Measurements from ENCODE around the gene ABHD15. TPM values are rescaled to one million over a fixed set of nuclear protein-coding genes. Genes with fewer than 3 reads are reported as not detected.

ABHD15 gene
- total RNA-seq, 1 experiment from 2014 or later: 12.9 TPM

DNA sequence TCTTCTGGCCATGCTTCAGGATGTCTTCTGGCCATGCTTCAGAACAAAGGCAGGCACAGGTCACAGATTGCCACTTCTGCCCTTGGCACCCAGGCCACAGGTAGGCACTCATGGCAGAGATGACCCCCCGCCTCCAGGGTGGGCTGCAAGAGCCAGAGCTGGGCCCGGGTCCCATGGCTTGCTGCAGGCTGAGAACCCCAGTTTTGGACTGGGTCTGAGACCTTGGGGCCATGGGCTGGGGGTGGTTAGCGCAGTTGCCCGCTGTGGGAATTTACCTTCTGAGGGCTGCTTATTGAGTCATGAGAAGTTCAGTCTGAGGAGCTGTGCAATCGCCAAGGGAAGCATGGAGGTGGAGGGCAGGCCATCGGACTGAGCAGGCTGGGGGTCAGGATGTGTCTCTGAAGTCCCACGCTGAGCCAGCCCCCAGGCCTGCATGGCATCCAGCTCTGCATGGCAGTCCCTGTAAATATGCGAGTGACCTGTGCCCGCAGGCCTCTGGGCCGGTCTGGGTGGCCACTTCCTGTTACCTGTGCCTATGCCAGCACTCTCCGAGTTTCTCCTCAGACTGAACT, 27.8 kb upstream of the ABHD15 start:
- Histone ChIP-seq H2AFZ (peak overlapping the region; percentile 77), H3K4me3 (peak overlapping the region; percentile 72), H3K9me3 (ENCODE audit: insufficient read depth, low read depth) (no peaks in the 10 kb centered on the region), H3K4me1 (replicated peaks; ENCODE audit: insufficient read depth) (peaks cover 36% of the 10 kb centered on the region), H3F3A (ENCODE audit: insufficient read depth, low read depth) (peaks cover 30% of the 10 kb centered on the region), H4K20me1 (ENCODE audit: insufficient read depth) (no peaks in the 10 kb centered on the region; the same call in none of the 2 replicates), H3K79me2 (ENCODE audit: low read depth) (peaks cover 37% of the 10 kb centered on the region), H3K27me3 (ENCODE audit: insufficient read depth, low read depth) (no peaks in the 10 kb centered on the region), H3K36me3 (ENCODE audit: low read depth) (no peaks in the 10 kb centered on the region), H3K9me2 (ENCODE audit: insufficient read depth) (no peaks in the 10 kb centered on the region), H3K27ac (peak overlapping the region; percentile 52), H3K4me2 (peak overlapping the region; percentile 91)
- TF ChIP-seq, protein P1, sequence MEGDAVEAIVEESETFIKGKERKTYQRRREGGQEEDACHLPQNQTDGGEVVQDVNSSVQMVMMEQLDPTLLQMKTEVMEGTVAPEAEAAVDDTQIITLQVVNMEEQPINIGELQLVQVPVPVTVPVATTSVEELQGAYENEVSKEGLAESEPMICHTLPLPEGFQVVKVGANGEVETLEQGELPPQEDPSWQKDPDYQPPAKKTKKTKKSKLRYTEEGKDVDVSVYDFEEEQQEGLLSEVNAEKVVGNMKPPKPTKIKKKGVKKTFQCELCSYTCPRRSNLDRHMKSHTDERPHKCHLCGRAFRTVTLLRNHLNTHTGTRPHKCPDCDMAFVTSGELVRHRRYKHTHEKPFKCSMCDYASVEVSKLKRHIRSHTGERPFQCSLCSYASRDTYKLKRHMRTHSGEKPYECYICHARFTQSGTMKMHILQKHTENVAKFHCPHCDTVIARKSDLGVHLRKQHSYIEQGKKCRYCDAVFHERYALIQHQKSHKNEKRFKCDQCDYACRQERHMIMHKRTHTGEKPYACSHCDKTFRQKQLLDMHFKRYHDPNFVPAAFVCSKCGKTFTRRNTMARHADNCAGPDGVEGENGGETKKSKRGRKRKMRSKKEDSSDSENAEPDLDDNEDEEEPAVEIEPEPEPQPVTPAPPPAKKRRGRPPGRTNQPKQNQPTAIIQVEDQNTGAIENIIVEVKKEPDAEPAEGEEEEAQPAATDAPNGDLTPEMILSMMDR (conservative IDR thresholded peaks at IDR 0.05): no peak
- TF ChIP-seq EZH2 (IDR thresholded peaks at IDR 0.05; ENCODE audit: low read depth): no peak
- CTCF ChIA-PET: interaction anchor here (0.8 kb wide), 1 partner anchor 31 kb away, joined by 3 read pairs; no protein-coding TSS in a partner anchor
- intact Hi-C loops (cut with micrococcal nuclease; ENCODE audit: unreplicated experiment): loop anchor here (1.0 to 5.0 kb wide), 2 partner anchors 45 to 193 kb away; no protein-coding TSS in a partner anchor
- POLR2A ChIA-PET (ENCODE audit: unreplicated experiment): interaction anchor here (0.6 to 1.0 kb wide), 2 partner anchors 25 to 30 kb away, joined by 3 to 4 read pairs; no protein-coding TSS in a partner anchor
- no peak for DNase-seq
- BruUV-seq (replicated peaks): no TSS peak

DNA sequence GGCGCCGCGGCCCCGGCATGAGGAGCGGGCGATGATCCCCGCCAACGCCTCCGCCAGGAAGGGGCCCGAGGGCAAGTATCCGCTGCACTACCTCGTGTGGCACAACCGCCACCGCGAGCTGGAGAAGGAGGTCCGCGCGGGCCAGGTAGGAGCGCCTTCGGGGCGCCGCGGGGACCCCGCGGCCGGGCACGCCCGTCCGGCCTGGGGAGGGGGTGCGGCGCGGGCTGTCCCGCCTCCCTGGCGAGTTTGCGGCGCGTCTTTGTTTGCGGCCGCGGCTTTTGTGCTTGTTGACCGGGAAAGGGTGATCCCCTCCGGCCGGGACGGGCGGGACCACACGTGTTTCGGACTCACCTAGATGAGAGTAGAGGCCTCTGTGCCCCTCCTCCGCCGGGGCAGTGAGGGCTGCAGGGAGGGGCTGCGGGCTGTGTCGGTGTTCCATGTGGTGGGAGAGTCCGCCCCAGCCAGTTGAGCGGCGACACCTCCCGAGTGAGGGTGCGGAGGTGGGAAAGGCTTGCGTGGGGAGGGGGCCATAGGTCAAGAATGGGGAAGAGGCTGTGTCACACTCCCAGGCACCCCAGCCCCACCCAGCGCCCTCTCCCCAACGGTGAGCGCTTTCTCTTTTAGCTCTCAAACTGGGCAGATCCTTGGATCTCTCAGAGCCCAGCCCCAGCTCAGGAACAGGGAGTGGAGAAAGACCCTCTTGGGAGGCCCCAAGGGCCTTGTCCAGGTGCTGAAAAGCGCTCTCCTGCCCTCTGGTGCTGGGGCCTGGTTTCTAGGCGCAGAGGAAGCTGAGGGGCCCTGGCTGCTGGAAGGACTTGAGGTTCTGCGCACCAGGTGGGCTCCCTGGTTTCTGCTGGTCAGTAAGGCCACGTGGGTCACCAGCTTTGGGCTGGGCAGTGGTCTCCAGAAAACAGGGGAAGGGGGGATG, 27.0 kb upstream of the ABHD15 start:
- intact Hi-C loops (cut with micrococcal nuclease; ENCODE audit: unreplicated experiment): loop anchor here (1.0 to 5.0 kb wide), 2 partner anchors 45 to 193 kb away; no protein-coding TSS in a partner anchor
- Histone ChIP-seq H3K79me2 (ENCODE audit: low read depth) (peaks cover 38% of the 10 kb centered on the region), H3K27me3 (ENCODE audit: insufficient read depth, low read depth) (no peaks in the 10 kb centered on the region), H3K9me3 (ENCODE audit: insufficient read depth, low read depth) (no peaks in the 10 kb centered on the region), H3K4me1 (replicated peaks; ENCODE audit: insufficient read depth) (peaks cover 36% of the 10 kb centered on the region), H2AFZ (peak overlapping the region; percentile 77), H3K27ac (peak overlapping the region; percentile 52), H3K36me3 (ENCODE audit: low read depth) (no peaks in the 10 kb centered on the region), H3K4me3 (peak overlapping the region; percentile 72), H4K20me1 (ENCODE audit: insufficient read depth) (no peaks in the 10 kb centered on the region; the same call in none of the 2 replicates), H3K4me2 (peak overlapping the region; percentile 91), H3F3A (ENCODE audit: insufficient read depth, low read depth) (peaks cover 30% of the 10 kb centered on the region), H3K9me2 (ENCODE audit: insufficient read depth) (no peaks in the 10 kb centered on the region)
- TSS peak; percentile 19 for BruUV-seq (replicated peaks)
- ChIA-PET CTCF (interaction anchor here (0.8 kb wide), 1 partner anchor 31 kb away, joined by 3 read pairs; no protein-coding TSS in a partner anchor), POLR2A (ENCODE audit: unreplicated experiment) (interaction anchor here (0.6 to 1.0 kb wide), 3 partner anchors 25 to 47 kb away, joined by 3 to 5 read pairs (median 4); no protein-coding TSS in a partner anchor)
- DNase-seq: peak in 1 of 2 experiments; percentile 43
- TF ChIP-seq EZH2 (IDR thresholded peaks at IDR 0.05; ENCODE audit: low read depth): no peak
- TF ChIP-seq, protein P1 (conservative IDR thresholded peaks at IDR 0.05): no peak; the same call in 1 of the 2 replicates

Data from PC-9 (cell line).